Lower lobe of right lung (tissue), 2 donors: ENCODE results near the gene TAF11L5. TPM values are rescaled to one million over a fixed set of nuclear protein-coding genes. Genes with fewer than 3 reads are reported as not detected.
"Not testable (repeated sequence)": the region's sequence is repeated elsewhere in the genome, so short reads cannot be mapped to it uniquely, and the experiment has no call there.

Experiments used
- ATAC-seq, 2 donors: fragments of 200-7000 bp; cut with Tn5 transposase; one replicate each; pipeline ENCODE4 v1.9.1; 2020 to 2022; ENCODE audit warnings: mild to moderate bottlenecking in 2 of 2, moderate library complexity in 2 of 2
- DNase-seq: peaks from one replicate; pipeline ENCODE4 v3.0.0-alpha.2; 2020
- H3K27ac ChIP-seq: fragments of 200-600 bp; one replicate; pipeline ENCODE4 v1.8.0; 2022
- H3K27me3 ChIP-seq: fragments of 200-600 bp; one replicate; pipeline ENCODE4 v1.8.0; 2022; ENCODE audit warnings: low read depth
- H3K36me3 ChIP-seq: fragments of 200-600 bp; one replicate; pipeline ENCODE4 v1.8.0; 2022; ENCODE audit warnings: mild to moderate bottlenecking
- H3K4me1 ChIP-seq: fragments of 200-600 bp; one replicate; pipeline ENCODE4 v1.8.0; 2022
- H3K4me3 ChIP-seq: fragments of 200-600 bp; one replicate; pipeline ENCODE4 v1.8.0; 2022; ENCODE audit warnings: mild to moderate bottlenecking
- H3K9me3 ChIP-seq: fragments of 200-600 bp; one replicate; pipeline ENCODE4 v1.8.0; 2022
- CTCF ChIP-seq: fragments of 200-600 bp; IDR thresholded peaks from one replicate; pipeline ENCODE4 v1.8.0; 2022; ENCODE audit warnings: antibody characterized with exemption, mild to moderate bottlenecking
- intact Hi-C: fragments of 100-400 bp; cut with DNase I; formaldehyde crosslinking; loops from one replicate; pipeline ENCODE4 v1.11.0; 2022
- total RNA-seq: library from RNA; stranded (reverse); fragmentation: NEBNext Ultra II Directional; extraction: Animal tissue kit (Norgen Biotek cat#: 25700); gene quantifications from one replicate; pipeline ENCODE4 v1.2.1, GENCODE V29; 2021
- donor health status: DM: no; HTN: yes; CAD: no; lungs with severe emphysema.

Gene TAF11L5
- total RNA-seq, 1 donor from 2014 or later: not detected

DNA sequence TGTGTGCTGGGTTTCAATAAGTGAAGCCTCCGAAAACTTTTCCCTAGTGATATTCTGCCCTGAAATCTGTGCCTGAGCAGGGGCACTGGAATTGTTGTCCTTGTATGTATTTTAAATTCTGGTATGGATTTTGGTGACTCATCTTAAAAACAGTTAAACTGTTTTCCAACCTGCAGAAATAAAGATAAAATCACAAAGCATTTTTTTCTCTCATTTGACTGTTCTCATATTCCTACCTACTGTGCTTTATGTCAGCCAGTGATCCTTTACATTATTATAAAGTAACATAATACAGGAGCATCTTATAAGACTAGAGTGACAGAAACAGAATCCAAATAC, 37.9 kb upstream of the TAF11L5 start:
- ATAC-seq: no peak
- intact Hi-C loops: no loop called here
- no peak for DNase-seq
- H3K9me3 ChIP-seq: no peaks in the 10 kb centered on the region
- H3K27ac ChIP-seq: no peak overlapping the region
- H3K4me1 ChIP-seq: no peaks in the 10 kb centered on the region
- H3K4me3 ChIP-seq: no peak overlapping the region
- no peak for TF ChIP-seq CTCF
- no peaks in the 10 kb centered on the region for H3K36me3 ChIP-seq
- H3K27me3 ChIP-seq: no peaks in the 10 kb centered on the region

GRCh38 chr5:17491257-17491656, 33.8 kb upstream of the TAF11L5 start:
- H3K27ac ChIP-seq, H3K4me1 ChIP-seq, H3K27me3 ChIP-seq, H3K4me3 ChIP-seq, H3K9me3 ChIP-seq, H3K36me3 ChIP-seq, DNase-seq, intact Hi-C loops: not testable (repeated sequence)
- ATAC-seq: peak in 1 of 2 donors; percentile 25

DNA sequence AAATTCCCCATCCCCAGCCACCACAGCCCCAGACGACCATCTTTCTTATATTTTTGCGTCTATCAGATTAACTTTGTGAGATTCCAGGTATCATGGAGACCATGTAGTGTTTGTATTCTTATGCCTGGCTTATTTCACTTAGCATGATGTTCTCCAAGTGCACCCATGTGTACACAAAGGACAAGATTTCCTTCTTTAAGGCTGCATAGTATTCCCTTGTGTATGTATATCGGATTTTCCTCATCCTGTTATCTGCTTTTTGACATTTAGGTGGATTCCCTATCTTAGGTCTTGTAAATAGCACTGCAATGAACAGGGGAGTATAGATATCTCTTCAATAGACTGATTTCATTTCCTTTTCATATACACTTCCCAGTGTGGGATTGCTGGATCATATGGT, 32.3 kb upstream of the TAF11L5 start:
- no peaks in the 10 kb centered on the region for H3K9me3 ChIP-seq
- ATAC-seq (no peak), DNase-seq (no peak)
- no peak for TF ChIP-seq CTCF
- no peaks in the 10 kb centered on the region for H3K36me3 ChIP-seq
- no peaks in the 10 kb centered on the region for H3K4me1 ChIP-seq
- H3K27me3 ChIP-seq: no peaks in the 10 kb centered on the region
- H3K27ac ChIP-seq: no peak overlapping the region
- intact Hi-C loops: no loop called here
- no peak overlapping the region for H3K4me3 ChIP-seq

DNA sequence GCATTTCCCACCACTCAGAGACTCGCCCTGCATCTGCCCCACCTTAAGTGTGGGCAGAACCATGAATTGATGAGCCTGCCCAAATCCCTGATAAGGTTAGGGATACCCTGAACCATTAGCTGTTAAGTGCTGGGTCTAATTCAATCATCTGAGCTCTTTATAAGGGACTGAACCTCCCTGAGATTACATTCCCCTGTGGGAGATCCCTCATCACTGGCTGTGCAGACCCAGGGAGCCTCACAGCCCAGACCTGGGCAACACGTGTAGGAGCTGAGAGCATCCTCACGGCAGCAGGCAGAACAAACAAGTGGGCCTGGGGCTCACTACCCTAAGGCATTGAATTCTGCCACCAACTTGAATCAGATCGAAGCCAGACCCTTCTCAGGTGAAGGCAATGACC, 27.6 kb upstream of the TAF11L5 start:
- DNase-seq: no peak
- no peak overlapping the region for H3K27ac ChIP-seq
- no peaks in the 10 kb centered on the region for H3K9me3 ChIP-seq
- intact Hi-C loops: no loop called here
- H3K4me3 ChIP-seq: no peak overlapping the region
- H3K36me3 ChIP-seq: no peaks in the 10 kb centered on the region
- ATAC-seq: no peak
- no peaks in the 10 kb centered on the region for H3K4me1 ChIP-seq
- H3K27me3 ChIP-seq: no peaks in the 10 kb centered on the region
- TF ChIP-seq CTCF: no peak

DNA sequence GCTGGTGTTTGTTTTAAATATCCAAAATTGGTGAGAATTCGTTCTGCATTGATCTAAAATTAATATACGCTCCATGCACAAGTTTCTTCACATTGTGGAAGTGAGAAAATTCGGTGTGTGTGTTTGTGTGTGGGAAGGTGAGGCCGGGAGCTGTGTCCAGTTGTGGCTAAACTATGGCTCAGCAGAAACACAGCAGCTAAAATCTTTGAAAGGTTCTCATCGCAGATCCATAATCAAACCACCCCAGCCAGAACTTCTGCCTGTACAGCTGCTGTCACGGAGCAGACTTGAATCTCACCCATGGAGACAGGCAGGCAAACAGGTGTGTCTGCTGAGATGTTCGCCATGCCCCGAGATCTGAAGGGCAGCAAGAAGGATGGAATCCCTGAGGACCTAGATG, 27.1 kb upstream of the TAF11L5 start, which contains the start of gene TAF11L2:
Gene TAF11L2 (plus strand): TSS at position 301 of the 400 bp plus-strand sequence.
- ATAC-seq, intact Hi-C loops, H3K27me3 ChIP-seq, H3K36me3 ChIP-seq, H3K4me3 ChIP-seq, DNase-seq, H3K9me3 ChIP-seq, H3K27ac ChIP-seq, H3K4me1 ChIP-seq: not testable (repeated sequence)

DNA sequence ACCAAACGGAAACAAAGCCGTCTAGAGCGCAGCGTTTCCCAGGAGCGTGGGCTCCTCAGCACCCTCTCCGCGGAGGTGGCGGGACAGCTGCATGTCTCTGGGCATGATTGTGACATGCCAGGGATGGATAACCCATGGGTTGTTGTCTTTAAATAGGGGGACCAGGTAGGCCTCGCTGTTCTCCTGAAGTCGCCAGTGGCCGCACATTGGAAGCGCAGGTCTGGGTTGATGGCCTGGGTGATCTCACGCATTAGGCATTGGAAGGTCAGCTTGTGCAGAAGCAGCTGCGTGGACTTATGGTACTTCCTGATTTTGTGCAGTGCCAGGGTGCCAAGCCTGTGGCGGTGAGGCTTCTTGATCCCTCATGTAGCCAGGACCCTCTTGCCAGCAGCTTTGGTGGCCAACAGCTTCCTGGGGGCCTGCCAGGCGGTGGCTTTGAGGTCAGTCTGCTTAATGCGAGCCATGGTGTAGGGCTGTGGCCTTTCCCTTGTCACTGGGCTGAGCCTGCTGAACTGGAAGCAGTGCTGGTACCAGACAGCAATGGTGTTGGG, 13.2 kb upstream of the TAF11L5 start:
- DNase-seq (no peak), ATAC-seq (peak in 1 of 2 donors; percentile 35)
- intact Hi-C loops: no loop called here
- Histone ChIP-seq H3K27me3 (no peaks in the 10 kb centered on the region), H3K4me1 (no peaks in the 10 kb centered on the region), H3K36me3 (no peaks in the 10 kb centered on the region), H3K9me3 (no peaks in the 10 kb centered on the region), H3K27ac (no peak overlapping the region), H3K4me3 (no peak overlapping the region)
- no peak for TF ChIP-seq CTCF

GRCh38 chr5:17517526-17517925, 7.5 kb upstream of the TAF11L5 start:
- H3K27ac ChIP-seq, intact Hi-C loops, DNase-seq, H3K4me3 ChIP-seq, H3K36me3 ChIP-seq, H3K4me1 ChIP-seq, H3K27me3 ChIP-seq, ATAC-seq, H3K9me3 ChIP-seq: not testable (repeated sequence)

GRCh38 chr5:17518067-17518466, 7.0 kb upstream of the TAF11L5 start, which contains the start of gene TAF11L3:
TAF11L3 (plus strand) TSS chr5:17518367.
- H3K27ac ChIP-seq, intact Hi-C loops, DNase-seq, H3K4me1 ChIP-seq, H3K9me3 ChIP-seq, H3K27me3 ChIP-seq, ATAC-seq, H3K4me3 ChIP-seq, H3K36me3 ChIP-seq: not testable (repeated sequence)

GRCh38 chr5:17519508-17519907, 5.5 kb upstream of the TAF11L5 start:
- H3K4me1 ChIP-seq, H3K27ac ChIP-seq, DNase-seq, intact Hi-C loops, H3K4me3 ChIP-seq, H3K27me3 ChIP-seq, H3K36me3 ChIP-seq, H3K9me3 ChIP-seq, ATAC-seq: not testable (repeated sequence)

DNA sequence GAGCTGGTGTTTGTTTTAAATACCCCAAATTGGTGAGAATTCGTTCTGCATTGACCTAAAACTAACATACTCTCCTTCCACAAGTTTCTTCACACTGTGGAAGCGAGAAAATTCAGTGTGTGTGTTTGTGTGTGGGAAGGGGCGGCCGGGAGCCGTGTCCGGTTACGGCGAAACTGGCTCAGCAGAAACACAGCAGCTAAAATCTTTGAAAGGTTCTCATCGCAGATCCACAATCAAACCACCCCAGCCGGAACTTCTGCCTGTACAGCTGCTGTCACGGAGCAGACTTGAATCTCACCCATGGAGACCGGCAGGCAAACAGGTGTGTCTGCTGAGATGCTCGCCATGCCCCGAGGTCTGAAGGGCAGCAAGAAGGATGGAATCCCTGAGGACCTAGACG, 3.5 kb upstream of the TAF11L5 start, which contains the start of gene TAF11L4:
Gene TAF11L4 (plus strand): TSS at position 301 of the 400 bp plus-strand sequence.
- H3K4me3 ChIP-seq, ATAC-seq, H3K36me3 ChIP-seq, H3K4me1 ChIP-seq, H3K9me3 ChIP-seq, H3K27ac ChIP-seq, DNase-seq, intact Hi-C loops, H3K27me3 ChIP-seq: not testable (repeated sequence)
